HEK293T (cell line): ENCODE data around the gene SERPINH1.
A peak's percentile ranks its signal among the peaks of the same experiment; 100 is the strongest.

Experiments
- CTCF ChIA-PET: fragments of 350-600 bp; formaldehyde crosslinking; extraction: SDS; loops from one replicate; lab custom pipeline; 2021; ENCODE audit warnings: antibody characterized with exemption, inconsistent platforms; lab: Yijun Ruan, JAX
- POLR2A ChIA-PET: fragments of 350-600 bp; formaldehyde crosslinking; extraction: SDS; loops from one replicate; lab custom pipeline; 2020; ENCODE audit warnings: antibody characterized with exemption, inconsistent platforms; lab: Yijun Ruan, JAX
- DNase-seq: peaks from one replicate; pipeline ENCODE4 v3.0.0; 2012; ENCODE audit warnings: mixed read lengths; ENCODE audit errors: extremely low spot score
- ARNT ChIP-seq: fragments of 450-650 bp; IDR thresholded peaks from 2 replicates; pipeline ENCODE4 v1.6.1; 2017; ENCODE audit warnings: mild to moderate bottlenecking
- BHLHE40 ChIP-seq: fragments of 450-650 bp; IDR thresholded peaks from 2 replicates; pipeline ENCODE4 v1.6.1; 2016; ENCODE audit warnings: mild to moderate bottlenecking, moderate library complexity, borderline replicate concordance
- CTBP1 ChIP-seq: fragments of 450-650 bp; IDR thresholded peaks from 2 replicates; pipeline ENCODE4 v1.6.1; 2016; ENCODE audit warnings: borderline replicate concordance
- ELF4 ChIP-seq: fragments of 450-650 bp; IDR thresholded peaks from 2 replicates; pipeline ENCODE4 v1.6.1; 2017; ENCODE audit warnings: antibody characterized with exemption
- FOXA1 ChIP-seq: fragments of 450-650 bp; IDR thresholded peaks from 2 replicates; pipeline ENCODE4 v1.6.1; 2016; ENCODE audit warnings: mild to moderate bottlenecking
- FOXK2 ChIP-seq: fragments of 450-650 bp; IDR thresholded peaks from 2 replicates; pipeline ENCODE4 v1.6.1; 2016; ENCODE audit warnings: mild to moderate bottlenecking
- FOXM1 ChIP-seq: fragments of 450-650 bp; IDR thresholded peaks from 2 replicates; pipeline ENCODE4 v1.6.1; 2017; ENCODE audit warnings: mild to moderate bottlenecking, borderline replicate concordance
- HDGF ChIP-seq: fragments of 450-650 bp; IDR thresholded peaks from 2 replicates; pipeline ENCODE4 v1.6.1; 2017; ENCODE audit warnings: antibody characterized with exemption, borderline replicate concordance
- L3MBTL2 ChIP-seq: fragments of 450-650 bp; conservative IDR thresholded peaks from 2 replicates; pipeline ENCODE4 v1.6.1; 2016; ENCODE audit warnings: mild to moderate bottlenecking
- LEF1 ChIP-seq: fragments of 450-650 bp; IDR thresholded peaks from 2 replicates; pipeline ENCODE4 v1.6.1; 2017; ENCODE audit warnings: mild to moderate bottlenecking, borderline replicate concordance
- NFRKB ChIP-seq: fragments of 450-650 bp; IDR thresholded peaks from 2 replicates; pipeline ENCODE4 v1.6.1; 2016; ENCODE audit warnings: mild to moderate bottlenecking, moderate library complexity
- PKNOX1 ChIP-seq: fragments of 450-650 bp; IDR thresholded peaks from 2 replicates; pipeline ENCODE4 v1.6.1; 2016
- SP1 ChIP-seq: fragments of 450-650 bp; IDR thresholded peaks from 2 replicates; pipeline ENCODE4 v1.6.1; 2017
- SUZ12 ChIP-seq: fragments of 450-650 bp; IDR thresholded peaks from 2 replicates; pipeline ENCODE4 v1.6.1; 2016; ENCODE audit warnings: mild to moderate bottlenecking
- TARDBP ChIP-seq: fragments of 450-650 bp; IDR thresholded peaks from 2 replicates; pipeline ENCODE4 v1.6.1; 2016
- ZNF384 ChIP-seq: fragments of 450-650 bp; IDR thresholded peaks from 2 replicates; pipeline ENCODE4 v1.6.1; 2016

SERPINH1 gene

GRCh38 chr11:75562048-75562835 is at the start of gene SERPINH1:
Gene SERPINH1, plus strand, starts transcription at chr11:75562253. Its CDS starts 4,097 bp downstream, at chr11:75566350.
- CTCF ChIA-PET = interaction anchor here (0.6 to 1.0 kb wide), 2 partner anchors 15 to 36 kb away, joined by 3 to 5 read pairs; no protein-coding TSS in a partner anchor
- TF ChIP-seq ELF4 (0 out of 2 replicates have a peak, but pooled peaks have one; percentile 30), HDGF (no peak), FOXK2 (no peak)
- peak; percentile 86 for DNase-seq
- POLR2A ChIA-PET = interaction anchor here (0.5 to 3.0 kb wide), 18 partner anchors 9 to 340 kb away, joined by 3 to 50 read pairs (median 3); no protein-coding TSS in a partner anchor

- CTCF ChIA-PET = no interaction called here
- no peak for TF ChIP-seq ARNT
- no peak for TF ChIP-seq SUZ12
- DNase-seq = no peak
- POLR2A ChIA-PET = no interaction called here
These were observed 48.8 kb upstream of the SERPINH1 start for GRCh38 chr11:75513250-75513649.

GRCh38 chr11:75514596-75514995 is 47.5 kb upstream of the SERPINH1 start:
- TF ChIP-seq BHLHE40 = no peak
- TF ChIP-seq SP1 = no peak
- no peak for TF ChIP-seq ELF4
- no peak for TF ChIP-seq FOXM1
- no peak for TF ChIP-seq ARNT
- no peak for TF ChIP-seq L3MBTL2
- no peak for TF ChIP-seq FOXK2
- TF ChIP-seq PKNOX1 = no peak
- no peak for TF ChIP-seq NFRKB
- TF ChIP-seq LEF1 = no peak
- TF ChIP-seq TARDBP = no peak
- TF ChIP-seq HDGF = no peak
- no peak for TF ChIP-seq CTBP1
- TF ChIP-seq ZNF384 = no peak
- no peak for TF ChIP-seq SUZ12
- no peak for TF ChIP-seq FOXA1
- DNase-seq = no peak
- CTCF ChIA-PET = no interaction called here
- POLR2A ChIA-PET = no interaction called here

- ChIA-PET CTCF (no interaction called here), POLR2A (interaction anchor here (1.3 kb wide), 1 partner anchor 9 kb away, joined by 3 read pairs; no protein-coding TSS in a partner anchor)
- no peak for TF ChIP-seq BHLHE40
- TF ChIP-seq LEF1 = no peak
- no peak for TF ChIP-seq NFRKB
- TF ChIP-seq L3MBTL2 = no peak
- no peak for TF ChIP-seq FOXK2
- no peak for DNase-seq
These were observed 45.9 kb upstream of the SERPINH1 start for GRCh38 chr11:75516140-75516539.

- CTCF ChIA-PET = no interaction called here
- DNase-seq = no peak
- TF ChIP-seq TARDBP = no peak
- no peak for TF ChIP-seq FOXM1
- no peak for TF ChIP-seq SP1
- TF ChIP-seq NFRKB = no peak
- TF ChIP-seq BHLHE40 = no peak
- no peak for TF ChIP-seq PKNOX1
- TF ChIP-seq CTBP1 = no peak
- TF ChIP-seq ZNF384 = no peak
- POLR2A ChIA-PET = interaction anchor here (1.3 kb wide), 1 partner anchor 10 kb away, joined by 3 read pairs; no protein-coding TSS in a partner anchor
These were observed 45.2 kb upstream of the SERPINH1 start for GRCh38 chr11:75516886-75517285.

DNA sequence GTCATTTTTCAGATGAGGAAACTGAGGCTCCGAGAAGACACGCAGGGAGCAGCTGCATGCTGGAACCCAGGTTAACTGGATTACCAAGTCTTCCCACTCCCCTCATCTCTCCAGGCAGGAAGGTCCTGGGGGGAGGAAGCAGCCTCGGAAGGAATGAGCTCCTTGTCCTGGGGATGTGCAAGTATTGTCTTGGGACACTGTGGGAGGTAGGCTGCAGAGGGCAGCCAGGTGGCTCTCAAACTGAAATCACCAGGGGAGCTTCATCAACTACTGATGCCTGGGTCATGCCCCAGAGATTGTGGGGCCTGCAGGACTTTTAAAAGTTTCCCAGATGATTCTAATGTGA is 43.9 kb upstream of the SERPINH1 start:
- POLR2A ChIA-PET = no interaction called here
- no peak for TF ChIP-seq ELF4
- no peak for TF ChIP-seq ZNF384
- CTCF ChIA-PET = no interaction called here
- DNase-seq = no peak

DNA sequence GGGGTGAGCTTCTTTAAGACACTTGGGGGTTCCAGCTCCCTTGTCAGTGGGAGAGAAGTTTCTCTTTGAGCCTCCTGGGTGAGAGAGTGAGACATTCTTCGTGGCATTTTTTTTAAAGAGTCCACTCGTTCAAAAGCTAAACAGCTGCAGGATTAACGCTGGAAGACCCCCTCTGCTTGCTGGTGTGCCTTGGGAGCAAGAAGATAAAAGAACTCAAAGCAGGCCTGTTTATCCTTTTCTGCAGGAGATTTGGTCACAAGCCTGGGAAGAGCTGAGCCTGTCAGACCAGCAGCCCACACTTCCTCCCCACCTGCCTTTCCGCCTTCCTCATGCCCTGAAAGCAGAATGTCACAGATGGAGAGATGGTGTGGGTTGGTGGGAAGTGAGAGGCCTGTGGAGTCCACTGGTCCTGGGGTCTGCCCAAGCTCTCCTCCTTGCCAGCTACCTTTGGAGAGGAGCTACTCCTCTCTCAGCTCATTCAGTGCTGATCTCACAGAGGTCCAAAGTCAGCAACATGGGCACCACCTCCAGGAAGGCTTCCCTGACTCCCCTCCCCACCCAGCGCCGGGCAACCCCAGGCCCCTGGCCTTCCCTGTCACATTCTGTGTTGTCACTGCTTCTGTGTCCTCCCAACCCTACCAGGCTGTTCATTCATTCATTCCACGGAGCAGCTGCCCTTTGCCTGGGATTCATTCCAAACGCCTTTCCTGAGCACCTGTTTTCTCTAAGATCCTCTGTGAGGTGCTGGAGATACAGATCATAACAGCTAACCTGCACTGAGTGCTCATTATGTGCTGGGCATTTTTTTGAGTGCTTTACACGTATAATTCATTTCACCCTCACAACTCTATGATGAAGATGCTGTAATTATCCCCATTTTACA is 43.0 kb upstream of the SERPINH1 start:
- TF ChIP-seq SUZ12 (no peak), BHLHE40 (no peak), FOXM1 (no peak), FOXA1 (no peak), TARDBP (no peak), FOXK2 (no peak), HDGF (no peak), L3MBTL2 (no peak), SP1 (no peak)
- POLR2A ChIA-PET = no interaction called here
- no peak for DNase-seq
- CTCF ChIA-PET = no interaction called here
